Measurements from ENCODE around the gene GLOD5. TPM values are rescaled to one million over a fixed set of nuclear protein-coding genes. Genes with fewer than 3 reads are reported as not detected.

The GLOD5 gene
- total RNA-seq, 2 donors from 2014 or later: not detected

GRCh38 chrX:48802905-48803200, 41.3 kb downstream of the GLOD5 start:
- Mint-ChIP-seq H3K27ac (peak overlapping the region; percentile 99), H3K27me3 (ENCODE audit: insufficient read depth) (no peaks in the 10 kb centered on the region), H3K36me3 (ENCODE audit: low read depth) (peaks cover 18% of the 10 kb centered on the region), H3K9me3 (peaks cover 68% of the 10 kb centered on the region), H3K4me1 (peaks cover 8% of the 10 kb centered on the region), H3K4me3 (peak overlapping the region; percentile 94)
- WGBS, 2 experiments (ENCODE audit: insufficient coverage in 1 of 2, insufficient read length in 1 of 2): 52 to 73% methylated on average over 4 of the region's 4 CpGs
- no peak for DNase-seq
- Histone ChIP-seq H3K27me3 (ENCODE audit: control insufficient read depth, insufficient read depth, low read length, poor library complexity, severe bottlenecking) (no peaks in the 10 kb centered on the region), H3K27ac (ENCODE audit: low read depth, low read length) (peak overlapping the region; percentile 95), H3K9ac (ENCODE audit: extremely low read depth, low read length, poor library complexity, severe bottlenecking) (peak overlapping the region; percentile 49), H3K36me3 (ENCODE audit: control insufficient read depth, insufficient read depth, low read length) (peaks cover 16% of the 10 kb centered on the region), H3K4me3 (ENCODE audit: low read length) (peak overlapping the region; percentile 82), H3K9me3 (ENCODE audit: control insufficient read depth, low read length) (no peaks in the 10 kb centered on the region), H3K4me1 (ENCODE audit: control insufficient read depth, insufficient read depth, low read length) (no peaks in the 10 kb centered on the region)
- no peak for TF ChIP-seq CTCF (conservative IDR thresholded peaks at IDR 0.05)

GRCh38 chrX:48806081-48806480, 44.5 kb downstream of the GLOD5 start:
- peaks cover 21% of the 10 kb centered on the region for H3K36me3 Mint-ChIP-seq (ENCODE audit: low read depth)

GRCh38 chrX:48813644-48814043, 52.1 kb downstream of the GLOD5 start:
- Histone ChIP-seq H3K27me3 (ENCODE audit: control insufficient read depth, insufficient read depth, low read length, poor library complexity, severe bottlenecking) (no peaks in the 10 kb centered on the region), H3K27ac (ENCODE audit: low read depth, low read length) (no peak overlapping the region), H3K4me3 (ENCODE audit: low read length) (no peak overlapping the region), H3K36me3 (ENCODE audit: control insufficient read depth, insufficient read depth, low read length) (peaks cover 8% of the 10 kb centered on the region), H3K4me1 (ENCODE audit: control insufficient read depth, insufficient read depth, low read length) (no peaks in the 10 kb centered on the region), H3K9me3 (ENCODE audit: control insufficient read depth, low read length) (no peaks in the 10 kb centered on the region), H3K9ac (ENCODE audit: extremely low read depth, low read length, poor library complexity, severe bottlenecking) (no peak overlapping the region)
- H3K9me3 Mint-ChIP-seq: peaks cover 62% of the 10 kb centered on the region
- TF ChIP-seq CTCF (conservative IDR thresholded peaks at IDR 0.05): no peak
- H3K27me3 Mint-ChIP-seq (ENCODE audit: insufficient read depth): no peaks in the 10 kb centered on the region
- DNase-seq: no peak
- WGBS, 2 experiments (ENCODE audit: insufficient coverage in 1 of 2, insufficient read length in 1 of 2): 95% methylated on average over 5 of the region's 8 CpGs; no CpG with 5 or more reads in 1 of the 2 experiments
- peaks cover 18% of the 10 kb centered on the region for H3K36me3 Mint-ChIP-seq (ENCODE audit: low read depth)
- H3K27ac Mint-ChIP-seq: no peak overlapping the region
- H3K4me1 Mint-ChIP-seq: no peaks in the 10 kb centered on the region
- no peak overlapping the region for H3K4me3 Mint-ChIP-seq

More at GRCh38 chrX:48806081-48806480, 44.5 kb downstream of the GLOD5 start:
- H3K4me3 Mint-ChIP-seq: no peak overlapping the region
- WGBS, 2 experiments (ENCODE audit: insufficient coverage in 1 of 2, insufficient read length in 1 of 2): 98% methylated on average over 4 of the region's 4 CpGs; no CpG with 5 or more reads in 1 of the 2 experiments
- no peaks in the 10 kb centered on the region for H3K27me3 Mint-ChIP-seq (ENCODE audit: insufficient read depth)
- no peak overlapping the region for H3K27ac Mint-ChIP-seq
- no peak overlapping the region for H3K9ac ChIP-seq (ENCODE audit: extremely low read depth, low read length, poor library complexity, severe bottlenecking)
- no peak for TF ChIP-seq CTCF (conservative IDR thresholded peaks at IDR 0.05)
- H3K27me3 ChIP-seq (ENCODE audit: control insufficient read depth, insufficient read depth, low read length, poor library complexity, severe bottlenecking): no peaks in the 10 kb centered on the region
- peaks cover 3% of the 10 kb centered on the region for H3K4me1 Mint-ChIP-seq
- no peak overlapping the region for H3K27ac ChIP-seq (ENCODE audit: low read depth, low read length)
- H3K9me3 Mint-ChIP-seq: peaks cover 60% of the 10 kb centered on the region
- H3K9me3 ChIP-seq (ENCODE audit: control insufficient read depth, low read length): no peaks in the 10 kb centered on the region
- H3K36me3 ChIP-seq (ENCODE audit: control insufficient read depth, insufficient read depth, low read length): peaks cover 16% of the 10 kb centered on the region
- no peaks in the 10 kb centered on the region for H3K4me1 ChIP-seq (ENCODE audit: control insufficient read depth, insufficient read depth, low read length)
- H3K4me3 ChIP-seq (ENCODE audit: low read length): no peak overlapping the region
- DNase-seq: no peak
